K562 (cell line): ENCODE data around the gene ASB11. TPM values are rescaled to one million over a fixed set of nuclear protein-coding genes. Genes with fewer than 3 reads are reported as not detected.
A peak's percentile ranks its signal among the peaks of the same experiment; 100 is the strongest.

Experiments
- ATAC-seq: fragments of 200-7000 bp; cut with Tn5 transposase; 3 replicates; pipeline ENCODE4 v1.9.1; 2020; ENCODE audit warnings: moderate library complexity
- BruUV-seq: library from RNA; stranded (reverse); fragments of 400-500 nt; replicated peaks from 2 replicates; lab custom pipeline; 2021; lab: Mats Ljungman, UMichigan
- CTCF ChIA-PET: fragments of 300-600 bp; formaldehyde crosslinking; extraction: SDS; loops from one replicate; lab custom pipeline; 2021; ENCODE audit warnings: low intra/inter-chr PET ratio; lab: Yijun Ruan, JAX
- POLR2A ChIA-PET: fragments of 300-600, 350-650 bp; sonication (Branson Sonifier 250); formaldehyde crosslinking; extraction: SDS; loops from one replicate; lab custom pipeline; 2021; ENCODE audit warnings: antibody characterized with exemption, inconsistent platforms; lab: Yijun Ruan, JAX
- DNase-seq, 4 experiments: peaks; one replicate each; pipeline versions ENCODE4 v3.0.0 to v3.0.0-alpha.2; 2011 to 2018; ENCODE audit warnings: low spot score in 3 of 4, mixed read lengths in 3 of 4; ENCODE audit errors: extremely low read depth in 1 of 4
- FAIRE-seq: peaks from 2 replicates; lab custom pipeline; 2011; peaks lifted over from hg19 to GRCh38; lab: Jason Lieb, UNC
- H2AFZ ChIP-seq: 2 replicates; pipeline ENCODE4 v1.6.0; 2011; ENCODE audit warnings: low read depth, low read length, control low read depth, inconsistent platforms
- H3K27ac ChIP-seq: fragments of 200-600 bp; 3 replicates; pipeline ENCODE4 v1.8.0; 2011; ENCODE audit warnings: low read depth, mild to moderate bottlenecking, control low read depth, inconsistent platforms, low read length, moderate library complexity, mixed read lengths; ENCODE audit errors: extremely low read depth
- H3K27me3 ChIP-seq, 2 experiments: fragments of 300-600 bp in 1 of 2; 2 replicates in 1 of 2; 3 replicates in 1 of 2; pipeline versions ENCODE4 v1.6.0 to v1.8.0; 2011; ENCODE audit warnings: inconsistent platforms in 2 of 2, low read length in 2 of 2, mild to moderate bottlenecking in 1 of 2, mixed read lengths in 1 of 2, moderate library complexity in 1 of 2; ENCODE audit not compliant: control insufficient read depth in 2 of 2, insufficient read depth in 2 of 2
- H3K36me3 ChIP-seq: fragments of 300-600 bp; 3 replicates; pipeline ENCODE4 v1.8.0; 2011; ENCODE audit warnings: mild to moderate bottlenecking, low read length, inconsistent platforms; ENCODE audit not compliant: control insufficient read depth, insufficient read depth
- H3K4me1 ChIP-seq, 2 experiments: fragments of 200-600 bp in 1 of 2; replicated peaks in 1 of 2; 2 replicates in 1 of 2; 3 replicates in 1 of 2; pipeline versions ENCODE4 v1.5.1 to v1.8.0; 2011; ENCODE audit warnings: inconsistent platforms in 2 of 2, low read length in 2 of 2, mild to moderate bottlenecking in 1 of 2, mixed read lengths in 1 of 2, moderate library complexity in 1 of 2; ENCODE audit not compliant: control insufficient read depth in 2 of 2, insufficient read depth in 2 of 2
- H3K4me2 ChIP-seq: 2 replicates; pipeline ENCODE4 v1.6.1; 2011; ENCODE audit warnings: low read length, control low read depth, inconsistent platforms, mixed read lengths; ENCODE audit not compliant: insufficient read depth
- H3K4me3 ChIP-seq: fragments of 200-600 bp; sonication (generic), shearing (Covaris generic); 2 replicates; pipeline ENCODE4 v1.5.1; 2016; ENCODE audit warnings: control low read depth, inconsistent platforms
- H3K79me2 ChIP-seq: fragments of 200-600 bp; 3 replicates; pipeline ENCODE4 v1.8.0; 2011; ENCODE audit warnings: low read length, inconsistent platforms; ENCODE audit not compliant: control insufficient read depth, insufficient read depth
- H3K9ac ChIP-seq, 2 experiments: 2 replicates each; pipeline versions ENCODE4 v1.6.0 to v1.6.1; 2011; ENCODE audit warnings: low read depth in 2 of 2, low read length in 2 of 2, control low read depth in 1 of 2, inconsistent platforms in 1 of 2, mild to moderate bottlenecking in 1 of 2, mixed read lengths in 1 of 2; ENCODE audit not compliant: insufficient read depth in 1 of 2
- H3K9me1 ChIP-seq: one replicate; pipeline ENCODE4 v1.6.0; 2011; ENCODE audit warnings: inconsistent platforms, mild to moderate bottlenecking, low read length, moderate library complexity; ENCODE audit not compliant: control insufficient read depth, insufficient read depth
- H3K9me3 ChIP-seq: replicated peaks from 2 replicates; pipeline ENCODE4 v1.5.1; 2011; ENCODE audit warnings: low read depth, low read length, inconsistent platforms; ENCODE audit not compliant: control insufficient read depth, insufficient read depth
- H4K20me1 ChIP-seq: replicated peaks from 2 replicates; pipeline ENCODE4 v1.6.1; 2011; ENCODE audit warnings: low read length, inconsistent platforms, mixed read lengths; ENCODE audit not compliant: control insufficient read depth, insufficient read depth
- C11orf30 ChIP-seq: fragments of 450-650 bp; IDR thresholded peaks from 2 replicates; pipeline ENCODE4 v1.6.1; 2016; ENCODE audit warnings: low read depth, mild to moderate bottlenecking
- MAFK ChIP-seq: IDR thresholded peaks from 2 replicates; pipeline ENCODE4 v1.6.1; 2011; ENCODE audit warnings: low read length, improper control_type of control experiment
- SMAD4 ChIP-seq: fragments of 250-450 bp; sonication (Bioruptor Pico); conservative IDR thresholded peaks from 2 replicates; pipeline ENCODE4 v1.8.0; 2021; ENCODE audit warnings: inconsistent platforms, mild to moderate bottlenecking, moderate library complexity
- SRSF3 ChIP-seq: fragments of 200-400 bp; formaldehyde crosslinking; IDR thresholded peaks from 2 replicates; pipeline ENCODE4 v1.6.1; 2016; ENCODE audit warnings: mild to moderate bottlenecking, low read length, moderate library complexity; ENCODE audit not compliant: insufficient read depth
- TCF7L2 ChIP-seq: fragments of 150-350 bp; IDR thresholded peaks from 2 replicates; pipeline ENCODE4 v1.6.1; 2016; ENCODE audit warnings: low read depth, mild to moderate bottlenecking, low read length, moderate library complexity
- ZFPM2 ChIP-seq: fragments of 250-450 bp; sonication (Bioruptor Pico); IDR thresholded peaks from 2 replicates; pipeline ENCODE4 v1.5.1; 2022; ENCODE audit warnings: mild to moderate bottlenecking
- ZNF3 ChIP-seq: fragments of 250-450 bp; sonication (Bioruptor Pico); IDR thresholded peaks from 2 replicates; pipeline ENCODE4 v1.5.0; 2021; ENCODE audit warnings: mild to moderate bottlenecking, moderate library complexity
- ZNF584 ChIP-seq: fragments of 200-800 bp; sonication (Bioruptor generic); IDR thresholded peaks from 2 replicates; pipeline ENCODE4 v1.6.1; 2016; ENCODE audit warnings: low read depth, mild to moderate bottlenecking, missing genetic modification characterization, missing compliant biosample characterization
- ZNF830 ChIP-seq: fragments of 250-450 bp; sonication (Bioruptor Pico); IDR thresholded peaks from 2 replicates; pipeline ENCODE4 v1.5.0; 2021; ENCODE audit warnings: mild to moderate bottlenecking
- WGBS: fragments of 100-300 bp; shearing (Covaris generic); methylation state at CpG from one replicate; pipeline ENCODE4 v1.1.6; 2016; ENCODE audit warnings: low coverage, mixed read lengths; ENCODE audit not compliant: insufficient coverage; ENCODE audit errors: missing lambda C conversion rate; 5-methylcytosine and 5-hydroxymethylcytosine counted together
- in situ Hi-C: fragments of 300-500 bp; cut with MboI; formaldehyde crosslinking; loops from 4 replicates; pipeline ENCODE4 v1.15.0; 2018; ENCODE audit warnings: inconsistent platforms, mixed read lengths
- intact Hi-C: fragments of 100-400 bp; cut with micrococcal nuclease; formaldehyde crosslinking; loops from 2 replicates; pipeline ENCODE4 v1.14.2; 2022
- polyA plus RNA-seq, 8 experiments: library from polyadenylated mRNA; depleted of rRNA in 4 of 8; stranded (reverse) in 5 of 8; unstranded in 3 of 8; fragments of >200 nt; fragmentation: Nextera tagmentation in 2 of 8; fragmentation: Illumina TruSeq in 1 of 8; extraction: Ambion mirVana in 2 of 8; extraction: Trizol in 1 of 8; gene quantifications; 2 replicates each; pipeline versions ENCODE4 v1.2.1 to v1.2.3, GENCODE V29; 2011 to 2014; ENCODE audit warnings: inconsistent platforms in 1 of 8, missing spikeins in 1 of 8
- total RNA-seq, 7 experiments: library from RNA; depleted of rRNA in 6 of 7; stranded (reverse); fragments of >200 nt in 6 of 7; fragmentation: Illumina TruSeq in 2 of 7; extraction: Trizol in 2 of 7; gene quantifications; 2 replicates each; pipeline versions ENCODE4 v1.2.1 to v1.2.3, GENCODE V29; 2011 to 2021; ENCODE audit warnings: low replicate concordance in 1 of 7
- TF ChIP-seq, protein P1 (sequence below), 2 experiments: fragments of 450-650 bp in 1 of 2; IDR thresholded peaks; 2 replicates each; pipeline ENCODE4 v1.6.1; 2011 to 2017; ENCODE audit warnings: low read depth in 2 of 2, antibody characterized with exemption in 1 of 2, borderline replicate concordance in 1 of 2, low read length in 1 of 2, mild to moderate bottlenecking in 1 of 2, mixed read lengths in 1 of 2; ENCODE audit not compliant: control insufficient read depth in 1 of 2
- TF ChIP-seq, protein P2 (sequence below): fragments of 200-800 bp; sonication (Bioruptor generic); IDR thresholded peaks from 2 replicates; pipeline ENCODE4 v1.6.1; 2016; ENCODE audit warnings: missing genetic modification characterization, missing compliant biosample characterization

The ASB11 gene
- total and polyA plus RNA-seq, 9 of the 15 experiments (the other 6 are each of a cell fraction or from before 2014, with no cell fraction given), result not detected

DNA sequence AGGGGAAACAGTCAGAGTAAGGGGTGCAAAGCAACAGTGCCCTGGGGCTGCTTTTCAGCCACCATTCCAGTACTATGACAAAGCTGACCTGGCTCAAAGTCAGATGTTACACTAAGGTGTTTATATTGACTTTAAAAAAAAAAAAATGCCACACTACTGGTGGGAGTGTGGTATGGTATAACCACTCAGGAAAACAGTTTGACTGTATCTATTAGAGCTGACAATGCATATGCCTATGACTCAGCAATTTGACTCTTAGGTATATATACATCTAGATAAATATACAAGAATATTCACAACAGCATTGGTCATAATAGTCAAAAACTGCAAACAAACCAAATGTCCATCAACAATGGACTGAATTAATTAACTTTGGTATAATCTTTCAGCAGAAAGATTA, 60.6 kb downstream of the ASB11 start (continued):
- TF ChIP-seq, protein P1, sequence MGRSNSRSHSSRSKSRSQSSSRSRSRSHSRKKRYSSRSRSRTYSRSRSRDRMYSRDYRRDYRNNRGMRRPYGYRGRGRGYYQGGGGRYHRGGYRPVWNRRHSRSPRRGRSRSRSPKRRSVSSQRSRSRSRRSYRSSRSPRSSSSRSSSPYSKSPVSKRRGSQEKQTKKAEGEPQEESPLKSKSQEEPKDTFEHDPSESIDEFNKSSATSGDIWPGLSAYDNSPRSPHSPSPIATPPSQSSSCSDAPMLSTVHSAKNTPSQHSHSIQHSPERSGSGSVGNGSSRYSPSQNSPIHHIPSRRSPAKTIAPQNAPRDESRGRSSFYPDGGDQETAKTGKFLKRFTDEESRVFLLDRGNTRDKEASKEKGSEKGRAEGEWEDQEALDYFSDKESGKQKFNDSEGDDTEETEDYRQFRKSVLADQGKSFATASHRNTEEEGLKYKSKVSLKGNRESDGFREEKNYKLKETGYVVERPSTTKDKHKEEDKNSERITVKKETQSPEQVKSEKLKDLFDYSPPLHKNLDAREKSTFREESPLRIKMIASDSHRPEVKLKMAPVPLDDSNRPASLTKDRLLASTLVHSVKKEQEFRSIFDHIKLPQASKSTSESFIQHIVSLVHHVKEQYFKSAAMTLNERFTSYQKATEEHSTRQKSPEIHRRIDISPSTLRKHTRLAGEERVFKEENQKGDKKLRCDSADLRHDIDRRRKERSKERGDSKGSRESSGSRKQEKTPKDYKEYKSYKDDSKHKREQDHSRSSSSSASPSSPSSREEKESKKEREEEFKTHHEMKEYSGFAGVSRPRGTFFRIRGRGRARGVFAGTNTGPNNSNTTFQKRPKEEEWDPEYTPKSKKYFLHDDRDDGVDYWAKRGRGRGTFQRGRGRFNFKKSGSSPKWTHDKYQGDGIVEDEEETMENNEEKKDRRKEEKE (IDR thresholded peaks at IDR 0.05; ENCODE audit: borderline replicate concordance in 1 of 2, control insufficient read depth in 1 of 2, low read depth in 2 of 2, low read length in 1 of 2), result no peak
- TF ChIP-seq SRSF3, result no peak
- no peak for TF ChIP-seq ZFPM2 (CRISPR knock-in tag)
- peak; percentile 70; the same call in 1 of the 2 replicates for TF ChIP-seq MAFK
- TF ChIP-seq ZNF3 (CRISPR knock-in tag), result no peak
- no peak for TF ChIP-seq ZNF584 (CRISPR knock-in tag)
- no peak for TF ChIP-seq TCF7L2

DNA sequence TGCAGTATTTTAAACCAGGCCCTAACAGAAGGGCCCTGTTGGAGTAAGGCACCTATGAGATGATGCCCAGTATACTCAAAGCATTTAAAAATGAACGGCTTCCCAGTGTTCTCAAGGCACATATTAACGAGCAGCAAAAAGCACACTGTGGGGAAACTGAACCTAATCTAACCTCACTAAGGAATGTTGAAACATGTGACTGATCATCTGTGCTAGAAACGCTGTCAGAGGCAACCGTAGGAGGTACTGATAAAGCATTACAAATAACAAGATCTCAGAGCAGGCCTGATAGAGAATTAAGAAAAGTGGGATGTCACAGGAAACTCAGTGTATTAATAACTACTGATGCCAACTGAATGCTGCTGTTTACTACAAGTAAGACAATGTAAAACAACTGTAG, 69.5 kb downstream of the ASB11 start:
- no TSS peak for BruUV-seq
- in situ Hi-C loops, result loop anchor here (10.0 kb wide), 1 partner anchor 1201 kb away; no protein-coding TSS in a partner anchor
- Histone ChIP-seq H3K36me3 (no peaks in the 10 kb centered on the region), H3K27me3 (no peaks in the 10 kb centered on the region; a peak in 1 of 5 replicates), H2AFZ (no peak overlapping the region), H3K9ac (no peak overlapping the region), H3K79me2 (no peaks in the 10 kb centered on the region), H3K4me2 (no peak overlapping the region), H3K9me3 (no peaks in the 10 kb centered on the region), H3K4me1 (no peaks in the 10 kb centered on the region), H3K9me1 (no peaks in the 10 kb centered on the region), H3K27ac (no peak overlapping the region), H3K4me3 (no peak overlapping the region), H4K20me1 (no peaks in the 10 kb centered on the region)
- DNase-seq (no peak), ATAC-seq (no peak), FAIRE-seq (no peak)
- ChIA-PET POLR2A (no interaction called here), CTCF (no interaction called here)
- intact Hi-C loops, result loop anchor here (10.0 kb wide), 1 partner anchor 281 kb away; no protein-coding TSS in a partner anchor
- 0% methylated on average over 4 of the region's 4 CpGs for WGBS
- TF ChIP-seq, protein P2, sequence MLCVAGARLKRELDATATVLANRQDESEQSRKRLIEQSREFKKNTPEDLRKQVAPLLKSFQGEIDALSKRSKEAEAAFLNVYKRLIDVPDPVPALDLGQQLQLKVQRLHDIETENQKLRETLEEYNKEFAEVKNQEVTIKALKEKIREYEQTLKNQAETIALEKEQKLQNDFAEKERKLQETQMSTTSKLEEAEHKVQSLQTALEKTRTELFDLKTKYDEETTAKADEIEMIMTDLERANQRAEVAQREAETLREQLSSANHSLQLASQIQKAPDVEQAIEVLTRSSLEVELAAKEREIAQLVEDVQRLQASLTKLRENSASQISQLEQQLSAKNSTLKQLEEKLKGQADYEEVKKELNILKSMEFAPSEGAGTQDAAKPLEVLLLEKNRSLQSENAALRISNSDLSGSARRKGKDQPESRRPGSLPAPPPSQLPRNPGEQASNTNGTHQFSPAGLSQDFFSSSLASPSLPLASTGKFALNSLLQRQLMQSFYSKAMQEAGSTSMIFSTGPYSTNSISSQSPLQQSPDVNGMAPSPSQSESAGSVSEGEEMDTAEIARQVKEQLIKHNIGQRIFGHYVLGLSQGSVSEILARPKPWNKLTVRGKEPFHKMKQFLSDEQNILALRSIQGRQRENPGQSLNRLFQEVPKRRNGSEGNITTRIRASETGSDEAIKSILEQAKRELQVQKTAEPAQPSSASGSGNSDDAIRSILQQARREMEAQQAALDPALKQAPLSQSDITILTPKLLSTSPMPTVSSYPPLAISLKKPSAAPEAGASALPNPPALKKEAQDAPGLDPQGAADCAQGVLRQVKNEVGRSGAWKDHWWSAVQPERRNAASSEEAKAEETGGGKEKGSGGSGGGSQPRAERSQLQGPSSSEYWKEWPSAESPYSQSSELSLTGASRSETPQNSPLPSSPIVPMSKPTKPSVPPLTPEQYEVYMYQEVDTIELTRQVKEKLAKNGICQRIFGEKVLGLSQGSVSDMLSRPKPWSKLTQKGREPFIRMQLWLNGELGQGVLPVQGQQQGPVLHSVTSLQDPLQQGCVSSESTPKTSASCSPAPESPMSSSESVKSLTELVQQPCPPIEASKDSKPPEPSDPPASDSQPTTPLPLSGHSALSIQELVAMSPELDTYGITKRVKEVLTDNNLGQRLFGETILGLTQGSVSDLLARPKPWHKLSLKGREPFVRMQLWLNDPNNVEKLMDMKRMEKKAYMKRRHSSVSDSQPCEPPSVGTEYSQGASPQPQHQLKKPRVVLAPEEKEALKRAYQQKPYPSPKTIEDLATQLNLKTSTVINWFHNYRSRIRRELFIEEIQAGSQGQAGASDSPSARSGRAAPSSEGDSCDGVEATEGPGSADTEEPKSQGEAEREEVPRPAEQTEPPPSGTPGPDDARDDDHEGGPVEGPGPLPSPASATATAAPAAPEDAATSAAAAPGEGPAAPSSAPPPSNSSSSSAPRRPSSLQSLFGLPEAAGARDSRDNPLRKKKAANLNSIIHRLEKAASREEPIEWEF (CRISPR knock-in tag), result no peak
- TF ChIP-seq C11orf30, result no peak
- TF ChIP-seq ZNF830, result no peak
- TF ChIP-seq SMAD4 (CRISPR knock-in tag), result no peak
